GM12864 (cell line): ENCODE data around the gene STK10.

ENCODE experiments used
- DNase-seq: peaks from one replicate; pipeline ENCODE4 v3.0.0-alpha.2; 2011; ENCODE audit warnings: low read depth
- H3K4me3 ChIP-seq: 2 replicates; pipeline ENCODE4 v1.5.1; 2011; ENCODE audit warnings: mild to moderate bottlenecking, low read depth, low read length, control low read depth
- TF ChIP-seq, protein P1 (sequence below): IDR thresholded peaks from 2 replicates; pipeline ENCODE4 v1.5.1; 2011; ENCODE audit warnings: low read depth, mild to moderate bottlenecking, moderate library complexity, low read length, control low read depth, inconsistent platforms; ENCODE audit errors: missing control alignments

The STK10 gene

DNA sequence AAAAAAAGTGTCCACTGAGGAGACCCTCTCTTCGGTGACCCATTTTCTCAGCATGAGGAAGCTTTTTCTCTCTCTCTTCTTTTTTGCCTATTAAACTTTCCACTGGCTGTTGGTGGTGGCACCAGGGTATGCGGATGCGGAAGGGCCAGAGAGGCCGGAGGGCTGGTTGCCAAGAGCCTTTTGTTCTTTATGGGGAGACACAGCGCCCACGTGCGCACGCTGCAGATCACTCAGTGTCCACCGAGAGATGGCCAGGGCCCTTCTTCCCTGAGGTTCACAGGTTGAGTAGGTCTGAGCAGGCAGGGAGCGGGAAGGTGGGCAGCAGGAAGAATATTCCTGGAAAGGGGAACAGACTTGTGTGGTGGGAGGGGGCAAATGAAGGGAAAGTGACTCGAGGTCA, 69.1 kb downstream of the STK10 start:
- H3K4me3 ChIP-seq = no peak overlapping the region
- TF ChIP-seq, protein P1, sequence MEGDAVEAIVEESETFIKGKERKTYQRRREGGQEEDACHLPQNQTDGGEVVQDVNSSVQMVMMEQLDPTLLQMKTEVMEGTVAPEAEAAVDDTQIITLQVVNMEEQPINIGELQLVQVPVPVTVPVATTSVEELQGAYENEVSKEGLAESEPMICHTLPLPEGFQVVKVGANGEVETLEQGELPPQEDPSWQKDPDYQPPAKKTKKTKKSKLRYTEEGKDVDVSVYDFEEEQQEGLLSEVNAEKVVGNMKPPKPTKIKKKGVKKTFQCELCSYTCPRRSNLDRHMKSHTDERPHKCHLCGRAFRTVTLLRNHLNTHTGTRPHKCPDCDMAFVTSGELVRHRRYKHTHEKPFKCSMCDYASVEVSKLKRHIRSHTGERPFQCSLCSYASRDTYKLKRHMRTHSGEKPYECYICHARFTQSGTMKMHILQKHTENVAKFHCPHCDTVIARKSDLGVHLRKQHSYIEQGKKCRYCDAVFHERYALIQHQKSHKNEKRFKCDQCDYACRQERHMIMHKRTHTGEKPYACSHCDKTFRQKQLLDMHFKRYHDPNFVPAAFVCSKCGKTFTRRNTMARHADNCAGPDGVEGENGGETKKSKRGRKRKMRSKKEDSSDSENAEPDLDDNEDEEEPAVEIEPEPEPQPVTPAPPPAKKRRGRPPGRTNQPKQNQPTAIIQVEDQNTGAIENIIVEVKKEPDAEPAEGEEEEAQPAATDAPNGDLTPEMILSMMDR = no peak
- DNase-seq = no peak

DNA sequence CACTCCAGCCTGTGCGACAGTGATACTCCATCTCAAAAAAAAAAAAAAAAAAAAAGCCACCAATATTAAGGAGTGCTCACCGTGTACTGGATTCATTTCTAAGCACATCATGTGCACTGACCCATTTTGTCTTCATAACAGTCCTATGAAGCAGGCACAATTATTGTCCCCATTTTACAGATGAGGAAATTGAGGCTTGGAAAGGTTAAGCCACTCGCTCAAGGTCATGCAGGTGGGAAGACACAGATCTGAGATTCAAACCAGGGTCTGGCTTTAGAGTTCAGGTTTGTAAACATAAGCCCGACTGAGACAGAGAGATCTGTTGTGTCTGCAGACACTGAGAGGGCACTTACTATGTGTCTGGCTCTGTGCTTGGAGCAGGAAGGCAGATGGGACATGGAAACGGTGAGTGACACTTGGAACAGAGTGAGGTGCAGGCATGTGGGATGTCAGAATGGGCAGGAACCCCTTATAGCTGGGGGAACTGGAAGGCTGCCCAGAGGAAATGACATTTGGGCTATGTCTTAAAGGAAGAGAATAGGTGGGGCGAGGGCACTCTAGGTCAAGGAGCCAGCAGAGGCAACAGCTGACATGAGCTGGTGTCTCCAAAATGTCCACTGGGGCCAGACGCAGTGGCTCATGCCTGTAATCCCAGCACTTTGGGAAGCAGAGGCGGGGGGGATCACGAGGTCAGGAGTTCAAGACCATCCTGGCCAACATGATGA, 69.9 kb downstream of the STK10 start:
- H3K4me3 ChIP-seq = no peak overlapping the region
- DNase-seq = no peak
- TF ChIP-seq, protein P1 = no peak

DNA sequence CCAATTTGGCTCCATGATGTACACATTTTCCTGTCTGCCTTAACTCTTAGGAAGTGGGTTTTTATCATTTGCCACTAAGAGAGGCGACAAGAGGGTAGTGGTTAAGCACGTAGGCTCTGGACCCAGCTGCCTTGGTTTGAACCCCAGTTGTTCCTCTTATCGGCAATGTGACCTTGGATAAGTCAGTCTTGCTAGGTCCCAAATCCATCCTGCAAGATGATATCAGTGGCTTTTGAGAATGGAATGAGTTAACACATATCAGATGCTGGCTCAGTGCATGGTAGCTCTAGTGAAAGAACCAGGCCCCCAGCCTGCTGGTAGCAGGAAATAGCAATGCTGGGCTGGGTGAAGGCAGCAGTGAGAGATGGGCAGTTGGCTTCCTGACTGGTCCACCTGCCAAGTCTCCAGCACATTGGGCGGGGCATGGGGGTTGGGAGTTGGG, 72.5 kb downstream of the STK10 start:
- H3K4me3 ChIP-seq = peak overlapping the region; percentile 55; the same call in 1 of the 2 replicates
- TF ChIP-seq, protein P1 = no peak
- DNase-seq = no peak

DNA sequence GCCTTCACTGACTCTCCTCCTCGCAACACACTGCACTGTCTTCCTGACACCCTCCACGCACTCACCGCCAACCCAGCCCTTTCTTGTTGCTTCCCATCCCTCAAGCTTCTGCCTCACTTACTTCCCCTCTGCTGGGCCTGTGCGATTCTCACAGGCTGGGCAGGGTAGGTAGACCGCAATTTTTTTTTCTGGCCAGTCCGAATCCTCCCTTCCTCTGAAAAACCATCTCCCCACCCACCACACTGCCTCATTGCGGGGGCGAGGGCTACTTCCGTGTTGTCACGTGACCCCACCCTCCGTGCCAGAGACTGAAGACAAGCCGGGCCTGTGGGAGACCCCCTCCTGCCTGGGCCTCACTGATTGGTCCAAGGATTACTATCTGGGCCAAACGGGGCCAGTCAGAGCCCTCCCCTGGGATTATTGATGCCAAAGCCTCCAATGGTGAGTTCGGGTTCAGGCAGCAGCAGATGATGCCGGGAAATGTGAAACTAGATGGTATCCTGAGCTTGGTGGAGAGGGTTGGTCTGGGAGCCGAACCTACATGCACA, 73.1 kb downstream of the STK10 start:
- peak overlapping the region; percentile 55 for H3K4me3 ChIP-seq
- TF ChIP-seq, protein P1 = no peak
- DNase-seq = peak; percentile 94

DNA sequence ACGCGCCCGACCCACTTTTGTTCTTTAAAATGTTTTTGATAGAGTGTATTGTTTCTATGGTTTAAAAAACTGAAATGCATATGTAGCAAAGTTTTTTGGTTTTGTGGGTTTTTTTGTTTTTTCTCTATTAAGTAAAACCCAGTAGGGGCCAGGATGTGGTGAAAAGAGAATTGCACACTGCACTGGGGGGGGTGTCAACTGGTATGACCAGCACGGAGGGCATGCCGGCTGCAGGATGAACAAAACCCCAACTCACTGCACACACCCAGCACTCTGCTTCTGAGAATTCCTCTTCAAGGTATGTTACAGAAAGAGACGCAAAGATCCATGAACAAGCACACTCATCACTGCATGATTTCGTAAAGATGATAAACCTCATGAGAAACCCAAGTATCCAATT, 75.0 kb downstream of the STK10 start:
- DNase-seq = peak; percentile 61
- TF ChIP-seq, protein P1 = no peak

DNA sequence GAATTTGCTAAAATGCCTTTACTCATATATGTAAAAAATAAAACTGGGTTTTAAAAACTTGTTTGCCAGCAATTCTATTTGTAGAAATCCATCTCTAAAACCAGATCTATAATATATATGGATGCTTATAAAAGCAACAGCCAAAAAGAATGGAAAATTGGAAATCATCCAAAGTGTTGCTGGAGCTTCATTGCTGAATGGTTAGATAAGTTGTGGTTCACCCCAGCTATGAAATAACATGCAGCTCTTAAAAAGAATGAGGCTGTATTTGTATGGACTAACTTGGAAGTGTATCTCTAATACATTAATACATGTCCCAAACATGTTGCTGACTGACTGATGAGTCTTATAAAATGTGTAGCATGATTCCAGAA, 76.2 kb downstream of the STK10 start:
- no peak for DNase-seq
- no peak overlapping the region; the same call in 1 of the 2 replicates for H3K4me3 ChIP-seq
- TF ChIP-seq, protein P1 = no peak

More for the DNA sequence above, 75.0 kb downstream of the STK10 start:
- no peak overlapping the region; the same call in 1 of the 2 replicates for H3K4me3 ChIP-seq
